SW480 (cell line): Measurements from ENCODE around the gene CLDN22.
A peak's percentile ranks its signal among the peaks of the same experiment; 100 is the strongest.

Experiments
- DNase-seq: peaks from one replicate; pipeline ENCODE4 v3.0.0-alpha.2; 2016; ENCODE audit warnings: low spot score

CLDN22 gene

GRCh38 chr4:183321516-183321915 is 1.4 kb upstream of the CLDN22 start:
- no peak for DNase-seq

DNA sequence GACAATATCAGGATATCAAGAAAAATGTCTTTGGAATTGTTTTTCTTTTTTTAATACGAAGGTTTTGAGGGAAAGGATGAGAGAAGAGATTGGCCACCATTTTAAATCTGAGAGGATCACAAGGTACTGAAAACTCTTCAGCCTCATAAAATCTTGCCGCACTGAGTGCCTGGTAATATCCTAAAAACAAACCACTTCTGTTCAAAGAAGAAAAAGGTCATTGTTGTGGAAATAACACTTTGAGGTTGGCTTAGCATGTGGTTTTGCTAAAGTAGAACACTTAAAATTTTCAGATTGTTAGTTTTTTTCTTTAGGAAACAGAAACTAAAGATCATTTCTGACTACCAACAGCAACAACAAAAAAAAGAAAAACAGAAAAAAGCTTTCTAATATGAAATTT is 1.0 kb upstream of the CLDN22 start:
- DNase-seq, result no peak

DNA sequence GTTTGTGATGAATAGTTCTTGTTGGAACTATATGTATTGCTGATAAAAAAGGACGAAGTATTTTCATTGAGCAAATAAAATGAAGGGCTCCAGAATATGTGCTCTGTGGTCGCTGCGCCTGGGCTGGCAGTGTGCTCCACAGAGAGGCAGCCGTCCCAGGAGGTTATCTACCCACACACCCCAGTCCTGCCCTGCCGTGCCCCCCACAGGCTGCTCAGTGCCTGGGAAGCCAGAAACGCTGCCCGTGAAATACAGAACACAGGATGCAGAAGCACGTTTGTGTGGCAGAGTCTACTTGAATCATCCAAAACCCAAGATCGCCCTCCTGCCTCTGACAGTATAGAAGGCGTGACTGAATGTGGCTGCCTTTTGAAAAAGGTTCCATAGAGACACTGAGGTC is 1.4 kb downstream of the CLDN22 start:
- DNase-seq, result no peak

DNA sequence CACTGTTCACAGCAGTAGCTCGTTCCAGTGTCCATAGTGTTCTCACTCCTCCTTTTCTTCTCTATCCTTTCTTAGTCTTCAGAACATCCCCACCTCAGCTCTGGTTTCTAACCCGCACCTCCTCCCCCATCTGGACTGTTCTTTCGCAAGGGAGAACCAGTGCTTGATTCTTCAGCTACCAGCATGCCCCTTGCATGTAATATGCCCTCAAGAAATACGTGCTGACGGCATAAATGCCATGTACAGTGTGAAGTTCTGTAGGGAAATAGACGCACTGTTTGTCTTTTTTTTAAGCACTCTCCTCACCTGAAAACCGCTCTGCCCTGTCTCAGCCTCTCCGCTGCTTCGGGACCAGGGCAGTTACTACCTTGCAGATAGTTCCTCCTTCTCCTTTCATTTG is 5.3 kb downstream of the CLDN22 start:
- no peak for DNase-seq

- no peak for DNase-seq
Observed at GRCh38 chr4:183314336-183314735, 5.7 kb downstream of the CLDN22 start.

DNA sequence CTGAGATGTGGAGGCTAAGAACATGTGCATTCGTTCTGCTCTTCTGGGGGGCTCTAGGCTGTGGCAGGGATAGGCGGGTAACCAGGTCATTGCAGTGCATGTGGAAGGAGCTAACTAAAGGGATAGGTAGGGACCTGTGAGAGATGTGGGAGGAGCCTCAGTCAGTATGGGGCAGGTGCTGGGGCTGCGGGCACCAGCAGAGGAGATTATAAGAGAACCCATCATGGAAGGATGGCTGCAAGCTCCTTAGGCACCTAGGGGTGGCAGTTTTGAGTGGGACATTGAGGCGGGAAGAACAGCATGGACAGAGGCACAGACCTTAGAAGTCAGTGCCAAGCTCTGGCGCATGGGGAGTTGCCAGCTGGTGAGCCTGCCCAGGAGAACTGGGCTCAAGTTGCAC is 7.2 kb downstream of the CLDN22 start:
- DNase-seq, result no peak

GRCh38 chr4:183306811-183307210 is 13.3 kb downstream of the CLDN22 start:
- no peak for DNase-seq

GRCh38 chr4:183304538-183304937 is 15.5 kb downstream of the CLDN22 start:
- DNase-seq, result no peak

- DNase-seq, result no peak
Observed at GRCh38 chr4:183304067-183304466, 16.0 kb downstream of the CLDN22 start.

- no peak for DNase-seq
Observed at GRCh38 chr4:183303301-183303700, 16.8 kb downstream of the CLDN22 start.

DNA sequence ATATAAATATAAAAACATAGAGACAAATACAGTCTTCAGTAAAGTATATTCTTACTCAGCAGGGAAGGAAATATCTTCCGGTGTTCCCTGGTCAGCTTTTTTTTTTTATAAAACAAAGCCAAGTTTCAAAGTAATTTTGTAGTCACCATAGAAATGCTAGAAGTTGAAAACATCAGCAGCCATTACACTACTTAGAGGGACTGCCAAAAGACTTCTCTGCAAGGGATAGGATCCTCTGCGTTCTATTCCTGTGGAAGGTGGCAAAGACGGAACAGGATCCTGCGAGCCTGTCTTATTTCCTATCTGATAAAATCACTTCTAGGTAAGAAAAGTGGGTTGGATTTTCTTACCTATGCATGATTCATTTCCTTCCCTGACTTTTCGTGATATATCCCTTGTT is 19.4 kb downstream of the CLDN22 start:
- no peak for DNase-seq

- DNase-seq, result no peak
Observed at GRCh38 chr4:183300070-183300469, 20.0 kb downstream of the CLDN22 start.

- DNase-seq, result no peak
Observed at GRCh38 chr4:183299464-183299863, 20.6 kb downstream of the CLDN22 start.

DNA sequence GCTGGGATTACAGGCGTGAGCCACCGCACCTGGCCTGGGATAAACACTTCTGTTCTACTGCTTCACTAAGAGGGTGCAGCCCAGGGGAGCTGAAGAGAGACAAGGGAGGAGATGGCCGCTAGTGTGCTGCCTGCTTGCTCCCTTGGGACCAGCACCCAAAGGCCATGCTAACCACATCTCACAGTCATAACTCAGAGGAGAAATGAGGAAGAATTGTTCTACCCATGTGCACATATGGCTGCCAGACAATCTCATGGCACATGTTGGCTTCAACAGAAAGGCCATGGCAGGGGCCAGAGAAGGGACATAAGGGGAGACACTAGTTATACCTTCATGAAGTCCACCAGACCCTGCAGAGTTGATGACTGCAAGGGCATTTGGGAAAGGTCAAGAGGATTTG is 22.4 kb downstream of the CLDN22 start:
- DNase-seq, result no peak

- peak; percentile 20 for DNase-seq
Observed at GRCh38 chr4:183295711-183296110, 24.4 kb downstream of the CLDN22 start.

DNA sequence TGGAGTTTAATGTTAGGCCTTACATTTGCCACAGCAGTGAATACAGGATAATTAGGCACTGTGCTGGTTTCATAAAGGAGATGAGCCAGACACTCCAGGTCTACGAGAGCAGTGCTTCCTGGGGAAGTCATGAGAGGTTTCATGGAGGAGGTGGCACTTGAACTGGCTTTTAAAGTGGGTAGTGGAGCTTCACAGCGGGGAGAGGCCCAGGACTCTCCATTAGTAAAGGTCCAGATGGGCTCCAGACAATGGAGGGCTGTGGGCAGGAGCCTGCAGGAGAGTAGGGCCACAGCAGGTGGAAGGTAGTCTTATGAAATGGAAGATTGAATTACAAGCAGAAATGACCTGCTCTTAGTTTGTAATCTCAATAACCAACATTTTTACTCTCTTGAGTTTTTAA is 29.0 kb downstream of the CLDN22 start:
- no peak for DNase-seq

DNA sequence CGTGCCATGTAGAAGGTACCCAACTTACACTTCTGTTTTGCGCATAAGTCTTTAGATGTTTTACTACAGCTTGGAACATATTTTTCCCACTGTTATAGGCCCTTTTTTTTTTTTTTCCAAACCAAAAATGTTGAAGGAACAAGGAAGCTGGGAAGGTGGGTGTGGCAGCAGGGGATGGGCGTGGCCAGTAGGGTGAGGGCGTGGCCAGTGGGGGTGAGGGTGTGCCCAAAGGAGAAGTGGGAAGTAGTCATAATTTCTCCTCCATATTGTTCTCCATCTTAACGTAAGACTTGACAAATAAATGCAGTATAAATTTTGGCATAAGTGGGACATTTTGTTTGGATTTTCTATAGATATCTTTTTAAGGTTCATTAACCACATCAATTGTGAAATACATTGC is 30.4 kb downstream of the CLDN22 start:
- DNase-seq, result peak; percentile 5

GRCh38 chr4:183288955-183289354 is 31.1 kb downstream of the CLDN22 start:
- no peak for DNase-seq

GRCh38 chr4:183287677-183288076 is 32.4 kb downstream of the CLDN22 start:
- DNase-seq, result no peak

- DNase-seq, result no peak
Observed at GRCh38 chr4:183287309-183287659, 32.8 kb downstream of the CLDN22 start.

DNA sequence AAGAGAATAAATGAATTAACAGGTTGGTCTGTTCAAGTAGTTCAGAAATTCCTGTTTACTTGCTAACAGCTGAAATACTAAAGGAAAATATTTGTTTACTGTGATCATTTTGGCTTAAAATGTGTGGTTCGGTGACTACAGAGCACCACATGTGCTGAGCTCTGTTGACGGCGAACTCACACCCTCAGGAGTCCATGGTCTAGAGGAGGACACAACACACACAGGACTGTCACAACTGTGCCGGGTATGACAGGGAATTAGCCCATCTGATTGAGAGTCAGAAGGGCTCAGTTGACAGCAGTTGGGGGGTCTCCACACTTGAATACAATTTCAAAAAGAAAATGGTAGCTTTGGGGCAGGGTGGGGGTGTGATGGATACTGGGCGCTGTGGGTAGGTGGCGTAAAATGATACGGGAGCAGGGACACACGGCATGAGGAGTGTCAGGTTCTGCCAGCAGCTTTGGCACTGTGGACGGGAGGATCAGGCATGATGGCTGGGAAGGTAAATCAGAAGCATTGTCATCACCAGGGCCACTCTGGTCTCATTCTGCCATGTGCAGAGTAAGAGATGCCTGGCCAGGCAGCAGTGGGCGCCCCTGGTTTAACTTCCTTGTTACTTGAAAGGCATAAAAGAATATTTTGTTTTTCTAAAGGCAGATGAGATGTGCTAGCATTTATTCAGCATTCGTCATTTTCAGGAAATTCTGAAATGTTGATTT is 33.3 kb downstream of the CLDN22 start:
- no peak for DNase-seq

DNA sequence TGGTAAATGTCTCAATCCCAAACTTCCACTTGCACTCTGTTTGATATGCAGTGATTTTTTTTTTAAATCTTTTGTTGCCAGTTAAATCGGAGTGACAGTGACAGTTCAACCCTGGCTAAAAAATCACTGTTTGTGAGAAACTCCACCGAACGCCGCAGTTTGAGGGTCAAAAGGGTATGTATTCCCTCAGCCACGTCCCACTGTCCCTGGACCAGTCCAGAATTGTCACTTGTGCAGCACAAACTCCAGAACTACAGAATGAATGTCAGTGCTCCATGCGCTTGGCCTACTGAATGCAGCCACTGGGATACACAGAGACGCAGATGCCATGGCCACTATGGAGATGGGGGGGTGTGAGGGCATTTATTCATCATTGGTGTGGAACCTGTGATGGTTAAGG is 34.2 kb downstream of the CLDN22 start:
- no peak for DNase-seq

DNA sequence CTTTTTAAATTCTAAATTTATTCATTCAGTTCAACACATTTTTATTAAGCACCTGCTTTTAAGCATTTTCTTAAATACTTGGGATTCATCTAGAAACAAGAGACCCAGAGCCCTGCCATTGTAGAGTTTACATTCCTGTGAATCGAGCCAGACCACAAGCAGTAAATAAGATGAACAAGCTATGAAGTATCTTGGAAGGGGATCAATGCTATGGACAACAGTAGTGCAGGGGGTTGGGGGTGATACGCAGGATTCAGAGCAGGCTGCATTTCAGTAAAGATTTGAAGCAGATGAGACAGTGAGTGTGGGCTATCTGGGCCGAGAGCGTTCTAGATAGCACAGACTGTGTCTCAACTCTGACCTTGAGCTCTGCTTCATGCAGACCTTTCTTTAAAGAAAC is 35.1 kb downstream of the CLDN22 start:
- no peak for DNase-seq

DNA sequence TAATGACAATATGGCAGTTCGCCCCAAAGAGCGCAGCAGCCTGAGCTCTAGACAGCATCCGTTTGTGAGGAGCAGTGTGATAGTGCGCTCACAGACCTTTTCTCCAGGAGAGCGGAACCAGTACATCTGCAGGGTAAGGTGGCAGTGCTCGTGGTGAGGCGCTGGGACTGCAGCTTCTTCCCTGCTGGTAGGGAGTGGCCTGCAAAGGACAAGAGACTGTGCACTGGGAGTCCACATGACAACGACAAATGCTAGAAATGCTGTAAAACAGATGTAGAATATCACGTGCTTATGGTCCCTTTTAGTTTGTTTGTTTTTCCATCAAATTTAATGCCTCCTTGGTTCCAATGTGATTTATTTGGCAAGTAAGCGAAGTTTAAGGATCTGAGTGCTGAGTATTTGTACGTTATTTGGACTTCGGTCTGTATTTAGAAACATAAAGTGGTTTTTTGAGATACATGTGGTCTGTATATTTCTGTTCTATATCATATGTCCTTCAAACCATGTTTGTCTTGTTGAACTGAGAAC is 35.8 kb downstream of the CLDN22 start:
- DNase-seq, result no peak
